Activated CD8-positive, alpha-beta T cell treated with anti-CD3 and anti-CD28 coated beads for 36 hours (primary cell): ENCODE results near the gene EPS15. TPM values are rescaled to one million over a fixed set of nuclear protein-coding genes. Genes with fewer than 3 reads are reported as not detected.

Source experiments
- ATAC-seq: fragments of 200-7000 bp; cut with Tn5 transposase; one replicate; pipeline ENCODE4 v1.10.0; 2021; ENCODE audit warnings: mild to moderate bottlenecking, moderate library complexity
- CTCF ChIA-PET: fragments of 350-600 bp; sonication (Branson Sonifier 250); formaldehyde crosslinking; loops from one replicate; lab custom pipeline; 2021; ENCODE audit warnings: antibody characterized with exemption; lab: Charles Lee
- POLR2A ChIA-PET: fragments of 350-600 bp; sonication (Branson Sonifier 250); formaldehyde crosslinking; loops from one replicate; lab custom pipeline; 2021; ENCODE audit warnings: antibody characterized with exemption; lab: Charles Lee
- DNase-seq: peaks from one replicate; pipeline ENCODE4 v3.0.0-alpha.2; 2020
- H3K27ac Mint-ChIP-seq: one replicate; pipeline ENCODE4 v1.8.0; 2021; ENCODE audit warnings: mild to moderate bottlenecking, mixed read lengths
- H3K27me3 Mint-ChIP-seq: one replicate; pipeline ENCODE4 v1.8.0; 2021; ENCODE audit warnings: mixed read lengths
- H3K36me3 Mint-ChIP-seq: one replicate; pipeline ENCODE4 v1.8.0; 2021; ENCODE audit warnings: low read depth, mixed read lengths
- H3K4me1 Mint-ChIP-seq: one replicate; pipeline ENCODE4 v1.8.0; 2021; ENCODE audit warnings: low read depth, mixed read lengths
- H3K4me3 Mint-ChIP-seq: one replicate; pipeline ENCODE4 v1.8.0; 2021; ENCODE audit warnings: mild to moderate bottlenecking, moderate library complexity, mixed read lengths
- H3K9me3 Mint-ChIP-seq: one replicate; pipeline ENCODE4 v1.8.0; 2021; ENCODE audit warnings: mixed read lengths
- CTCF ChIP-seq: fragments of 200-600 bp; IDR thresholded peaks from one replicate; pipeline ENCODE4 v1.8.0; 2022; ENCODE audit warnings: antibody characterized with exemption, mild to moderate bottlenecking
- intact Hi-C: fragments of 100-400 bp; cut with micrococcal nuclease; formaldehyde crosslinking; loops from one replicate; pipeline ENCODE4 v1.10.0; 2022
- total RNA-seq, 2 experiments: library from RNA; stranded (reverse); gene quantifications; one replicate each; pipeline ENCODE4 v1.2.3, GENCODE V29; 2021

EPS15 gene
- total RNA-seq, 2 experiments from 2014 or later, result 56.6 to 63.6 TPM

GRCh38 chr1:51559064-51559500 is 40.0 kb upstream of the EPS15 start:
- peaks cover 7% of the 10 kb centered on the region for H3K27me3 Mint-ChIP-seq
- H3K4me3 Mint-ChIP-seq, result no peak overlapping the region
- H3K36me3 Mint-ChIP-seq, result no peaks in the 10 kb centered on the region
- peaks cover 4% of the 10 kb centered on the region for H3K4me1 Mint-ChIP-seq
- DNase-seq, result no peak
- ChIA-PET CTCF (no interaction called here), POLR2A (no interaction called here)
- intact Hi-C loops, result no loop called here
- no peak for ATAC-seq
- H3K27ac Mint-ChIP-seq, result no peak overlapping the region
- H3K9me3 Mint-ChIP-seq, result no peaks in the 10 kb centered on the region
- no peak for TF ChIP-seq CTCF

GRCh38 chr1:51558375-51558924 is 39.4 kb upstream of the EPS15 start:
- ChIA-PET CTCF (no interaction called here), POLR2A (no interaction called here)
- ATAC-seq (peak; percentile 37), DNase-seq (no peak)
- TF ChIP-seq CTCF, result no peak
- Mint-ChIP-seq H3K4me1 (peaks cover 2% of the 10 kb centered on the region), H3K27ac (no peak overlapping the region), H3K9me3 (no peaks in the 10 kb centered on the region), H3K4me3 (no peak overlapping the region), H3K36me3 (no peaks in the 10 kb centered on the region), H3K27me3 (peaks cover 7% of the 10 kb centered on the region)
- intact Hi-C loops, result no loop called here

GRCh38 chr1:51557168-51557567 is 38.1 kb upstream of the EPS15 start:
- no peak for DNase-seq
- H3K36me3 Mint-ChIP-seq, result no peaks in the 10 kb centered on the region
- H3K4me1 Mint-ChIP-seq, result peaks cover 4% of the 10 kb centered on the region
- no peaks in the 10 kb centered on the region for H3K9me3 Mint-ChIP-seq
- no peak for TF ChIP-seq CTCF
- ChIA-PET CTCF (no interaction called here), POLR2A (no interaction called here)
- no peak overlapping the region for H3K27ac Mint-ChIP-seq
- H3K4me3 Mint-ChIP-seq, result no peak overlapping the region
- intact Hi-C loops, result no loop called here
- H3K27me3 Mint-ChIP-seq, result peaks cover 7% of the 10 kb centered on the region
- no peak for ATAC-seq

GRCh38 chr1:51555866-51556619 is 37.0 kb upstream of the EPS15 start:
- H3K4me3 Mint-ChIP-seq, result no peak overlapping the region
- no peaks in the 10 kb centered on the region for H3K36me3 Mint-ChIP-seq
- no peaks in the 10 kb centered on the region for H3K9me3 Mint-ChIP-seq
- ChIA-PET POLR2A (no interaction called here), CTCF (interaction anchor here (1.2 kb wide), 1 partner anchor 12 kb away, joined by 3 read pairs; no protein-coding TSS in a partner anchor)
- H3K4me1 Mint-ChIP-seq, result peaks cover 10% of the 10 kb centered on the region
- no peak for TF ChIP-seq CTCF
- peaks cover 7% of the 10 kb centered on the region for H3K27me3 Mint-ChIP-seq
- no peak overlapping the region for H3K27ac Mint-ChIP-seq
- DNase-seq, result no peak
- ATAC-seq, result no peak
- intact Hi-C loops, result no loop called here

- POLR2A ChIA-PET, result interaction anchor here (1.4 kb wide), 1 partner anchor 34 kb away, joined by 3 read pairs; the partner anchor contains the start of gene EPS15
- intact Hi-C loops, result no loop called here
- DNase-seq (no peak), ATAC-seq (peak; percentile 42)
- CTCF ChIA-PET, result no interaction called here
- no peaks in the 10 kb centered on the region for H3K36me3 Mint-ChIP-seq
- TF ChIP-seq CTCF, result no peak
- H3K4me3 Mint-ChIP-seq, result no peak overlapping the region
- no peaks in the 10 kb centered on the region for H3K9me3 Mint-ChIP-seq
- H3K27ac Mint-ChIP-seq, result no peak overlapping the region
- peaks cover 7% of the 10 kb centered on the region for H3K27me3 Mint-ChIP-seq
- peaks cover 14% of the 10 kb centered on the region for H3K4me1 Mint-ChIP-seq
Observed at GRCh38 chr1:51553911-51554310, 34.8 kb upstream of the EPS15 start.
